Measurements from ENCODE around the gene F8A2. TPM values are rescaled to one million over a fixed set of nuclear protein-coding genes. Genes with fewer than 3 reads are reported as not detected.
"Not testable (repeated sequence)": the region's sequence is repeated elsewhere in the genome, so short reads cannot be mapped to it uniquely, and the experiment has no call there.

The F8A2 gene
- not detected in 2 replicates for polyA plus RNA-seq (2011; rRNA removed)
- not detected in 2 replicates for polyA plus RNA-seq (2012; cell fraction: cytosol; rRNA removed)
- not detected in 2 replicates for polyA plus RNA-seq (2012; cell fraction: nucleus; rRNA removed)
- not detected in 3 replicates for polyA plus RNA-seq (2017; fragmentation: RNase III; extraction: RNeasy Plus Mini Kit Qiagen cat#74134 plus additional on column Dnase treatment)
- polyA minus RNA-seq (2011; rRNA and poly(A)+ RNA removed): not detected in 2 replicates

DNA sequence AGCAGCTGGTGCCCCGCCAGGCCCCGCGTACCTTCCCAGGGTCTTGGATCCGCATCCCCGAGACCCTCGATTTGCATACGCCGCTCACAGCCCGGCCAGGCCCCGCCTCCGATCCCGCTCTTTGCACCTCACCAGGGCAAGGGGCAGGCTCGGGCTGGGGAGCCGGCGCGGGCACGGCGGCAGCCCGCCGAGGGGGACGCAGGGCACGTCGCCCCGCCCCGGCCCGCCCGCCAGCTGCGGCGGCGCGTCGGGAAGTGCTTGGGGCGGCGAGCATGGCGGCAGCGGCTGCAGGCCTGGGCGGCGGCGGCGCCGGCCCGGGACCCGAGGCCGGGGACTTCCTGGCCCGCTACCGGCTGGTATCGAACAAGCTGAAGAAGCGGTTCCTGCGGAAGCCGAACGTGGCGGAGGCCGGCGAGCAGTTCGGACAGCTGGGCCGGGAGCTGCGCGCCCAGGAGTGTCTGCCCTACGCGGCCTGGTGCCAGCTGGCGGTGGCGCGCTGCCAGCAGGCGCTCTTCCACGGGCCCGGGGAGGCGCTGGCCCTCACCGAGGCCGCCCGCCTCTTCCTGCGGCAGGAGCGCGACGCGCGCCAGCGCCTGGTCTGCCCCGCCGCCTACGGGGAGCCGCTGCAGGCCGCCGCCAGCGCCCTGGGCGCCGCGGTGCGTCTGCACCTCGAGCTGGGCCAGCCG is at the start of gene F8A2:
F8A2 (plus strand) TSS at position 253 of the 686 bp plus-strand sequence; CDS start at position 273, 20 bp downstream.
- CTCF ChIA-PET; FAIRE-seq; H3K27ac ChIP-seq; DNase-seq (ENCODE audit: low read depth in 1 of 2, low spot score in 1 of 2); POLR2A ChIA-PET; H3K4me1 ChIP-seq; H3K4me2 ChIP-seq; H3K4me3 ChIP-seq; H3K9me3 ChIP-seq: not testable (repeated sequence)
- WGBS (ENCODE audit: missing lambda C conversion rate): no CpG with 5 or more reads among the region's 90 CpGs
- ATAC-seq: peak; percentile 89 to 95

DNA sequence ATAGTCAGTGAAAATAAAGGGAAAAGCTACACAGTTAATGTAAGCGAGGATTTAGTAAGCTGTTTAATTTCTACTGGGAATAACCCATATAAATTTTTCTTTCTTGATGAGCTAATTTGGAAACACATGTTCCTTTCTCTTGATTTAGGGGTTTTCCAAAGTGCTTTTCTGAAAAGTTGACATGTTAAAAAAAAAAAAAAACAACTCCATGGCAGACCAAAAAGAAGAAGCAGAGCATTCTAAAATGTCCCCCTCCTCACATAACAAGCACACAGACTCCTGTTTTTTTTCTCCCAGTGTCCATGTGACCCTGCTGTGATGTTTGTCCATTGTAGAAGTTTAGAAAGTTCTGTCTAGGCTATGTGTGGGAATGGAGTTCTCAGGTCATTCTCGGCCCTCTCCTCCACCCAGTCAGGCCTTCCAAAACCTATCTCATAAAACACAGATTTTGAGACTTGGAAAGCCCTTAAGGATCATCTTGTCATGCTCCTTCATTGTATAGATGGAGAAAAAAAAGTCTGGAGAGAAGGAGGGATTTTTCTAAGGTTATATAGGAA is 48.3 kb upstream of the F8A2 start:
- TF ChIP-seq JUN (IDR thresholded peaks at IDR 0.05) (no peak), RCOR1 (IDR thresholded peaks at IDR 0.05; ENCODE audit: low read depth, low read length) (no peak), RNF2 (IDR thresholded peaks at IDR 0.05; ENCODE audit: borderline replicate concordance, low read depth) (no peak), FOXS1 (CRISPR knock-in tag; IDR thresholded peaks at IDR 0.05) (no peak), MYC (IDR thresholded peaks at IDR 0.05; ENCODE audit: borderline replicate concordance, low read length) (no peak), NPAS2 (CRISPR knock-in tag; IDR thresholded peaks at IDR 0.05; ENCODE audit: borderline replicate concordance) (no peak), SMC3 (IDR thresholded peaks at IDR 0.05) (no peak), POLR2AphosphoS2 (conservative IDR thresholded peaks at IDR 0.05; ENCODE audit: low read length) (no peak), FOSL2 (IDR thresholded peaks at IDR 0.05) (no peak), FOSL2 (CRISPR knock-in tag; IDR thresholded peaks at IDR 0.05) (no peak)

DNA sequence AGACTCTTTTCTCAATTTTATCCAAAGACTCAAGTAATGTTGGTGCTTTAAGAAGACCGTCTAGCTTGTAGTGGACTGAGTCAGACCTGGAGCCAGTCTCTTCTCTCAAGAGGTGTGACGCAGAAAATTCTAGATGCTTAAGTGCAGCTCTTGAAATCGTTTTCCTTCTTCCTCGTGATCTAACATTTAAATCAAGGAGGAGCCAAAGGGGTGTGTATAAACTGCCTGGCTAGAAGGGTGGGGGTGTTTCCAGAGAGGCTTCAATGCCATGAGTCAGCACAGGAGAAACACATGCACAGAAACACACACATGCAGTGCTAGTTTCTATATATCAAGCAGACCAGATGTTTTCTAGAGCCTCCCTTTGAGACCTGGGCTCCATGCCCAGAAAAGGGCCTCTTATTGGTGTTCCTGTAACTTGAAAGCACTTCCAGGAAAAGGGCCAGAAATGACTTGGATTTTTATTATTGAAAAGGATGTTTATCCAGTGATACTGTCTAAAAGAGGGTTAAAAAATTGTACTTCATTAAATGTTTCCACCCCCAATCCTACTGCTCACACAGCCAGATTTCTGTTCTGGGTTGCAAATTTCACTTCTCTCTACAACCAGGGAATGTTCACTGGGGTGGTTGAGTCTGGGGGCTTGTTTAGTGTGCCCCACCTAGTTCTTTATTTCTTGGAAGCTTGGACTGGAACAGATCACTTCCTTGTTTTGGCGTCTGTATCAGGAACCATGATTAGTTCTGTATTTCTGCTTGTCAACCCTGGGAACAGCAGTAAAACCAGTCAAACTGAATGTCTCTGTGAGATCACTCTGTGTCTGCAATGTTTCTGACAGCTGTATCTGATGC is 47.2 kb upstream of the F8A2 start, which contains the start of gene CLIC2:
CLIC2 (minus strand) TSS at position 129 of the 851 bp plus-strand sequence. CDS start 187 bp downstream, outside the sequence.
- 38% methylated on average over 5 of the region's 5 CpGs for WGBS (ENCODE audit: missing lambda C conversion rate)
- Histone ChIP-seq H3K4me1 (no peaks in the 10 kb centered on the region), H3K4me2 (no peak within 1 kb of the TSS), H3K4me3 (no peak within 1 kb of the TSS), H3K9me3 (no peaks in the 10 kb centered on the region), H3K27ac (no peak within 1 kb of the TSS)
- ChIA-PET POLR2A (no interaction called here), CTCF (no interaction called here)
- ATAC-seq (no peak), DNase-seq (ENCODE audit: low read depth in 1 of 2, low spot score in 1 of 2) (peak in 1 of 2 experiments; percentile 3), FAIRE-seq (no peak)
- no peak for TF ChIP-seq CBX2 (IDR thresholded peaks at IDR 0.05; ENCODE audit: borderline replicate concordance, low read depth)
- no peak for TF ChIP-seq ZFP36 (IDR thresholded peaks at IDR 0.05; ENCODE audit: borderline replicate concordance, partially characterized antibody)
- no peak for TF ChIP-seq EHF (CRISPR knock-in tag; IDR thresholded peaks at IDR 0.05)
- TF ChIP-seq CHD2 (IDR thresholded peaks at IDR 0.05; ENCODE audit: low read length, partially characterized antibody): no peak
- TF ChIP-seq, protein P1, sequence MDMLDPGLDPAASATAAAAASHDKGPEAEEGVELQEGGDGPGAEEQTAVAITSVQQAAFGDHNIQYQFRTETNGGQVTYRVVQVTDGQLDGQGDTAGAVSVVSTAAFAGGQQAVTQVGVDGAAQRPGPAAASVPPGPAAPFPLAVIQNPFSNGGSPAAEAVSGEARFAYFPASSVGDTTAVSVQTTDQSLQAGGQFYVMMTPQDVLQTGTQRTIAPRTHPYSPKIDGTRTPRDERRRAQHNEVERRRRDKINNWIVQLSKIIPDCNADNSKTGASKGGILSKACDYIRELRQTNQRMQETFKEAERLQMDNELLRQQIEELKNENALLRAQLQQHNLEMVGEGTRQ (IDR thresholded peaks at IDR 0.05): no peak
- TF ChIP-seq JUNB (IDR thresholded peaks at IDR 0.05): no peak
- TF ChIP-seq MAZ (IDR thresholded peaks at IDR 0.05; ENCODE audit: borderline replicate concordance, low read depth, low read length): no peak
- no peak for TF ChIP-seq TP53 (CRISPR knock-in tag; IDR thresholded peaks at IDR 0.05)
- no peak for TF ChIP-seq SMC3 (IDR thresholded peaks at IDR 0.05)
- no peak for TF ChIP-seq PHF8 (IDR thresholded peaks at IDR 0.05; ENCODE audit: borderline replicate concordance, low read depth)
- no peak for TF ChIP-seq NPAS2 (CRISPR knock-in tag; IDR thresholded peaks at IDR 0.05; ENCODE audit: borderline replicate concordance)
- no peak for TF ChIP-seq TFCP2L1 (CRISPR knock-in tag; IDR thresholded peaks at IDR 0.05)
- TF ChIP-seq SREBF2 (IDR thresholded peaks at IDR 0.05): no peak
- TF ChIP-seq ESRRA (IDR thresholded peaks at IDR 0.05; ENCODE audit: borderline replicate concordance, low read length): no peak

More for the DNA sequence above, 48.3 kb upstream of the F8A2 start:
- no peak for FAIRE-seq
- 21% methylated on average over 2 of the region's 2 CpGs for WGBS (ENCODE audit: missing lambda C conversion rate)
- POLR2A ChIA-PET: no interaction called here
- H3K4me1 ChIP-seq: no peaks in the 10 kb centered on the region
- no peak overlapping the region for H3K27ac ChIP-seq
- CTCF ChIA-PET: no interaction called here
- H3K9me3 ChIP-seq: no peaks in the 10 kb centered on the region
- no peak for ATAC-seq
- DNase-seq (ENCODE audit: low read depth in 1 of 2, low spot score in 1 of 2): no peak
- no peak overlapping the region for H3K4me2 ChIP-seq
- no peak overlapping the region for H3K4me3 ChIP-seq

DNA sequence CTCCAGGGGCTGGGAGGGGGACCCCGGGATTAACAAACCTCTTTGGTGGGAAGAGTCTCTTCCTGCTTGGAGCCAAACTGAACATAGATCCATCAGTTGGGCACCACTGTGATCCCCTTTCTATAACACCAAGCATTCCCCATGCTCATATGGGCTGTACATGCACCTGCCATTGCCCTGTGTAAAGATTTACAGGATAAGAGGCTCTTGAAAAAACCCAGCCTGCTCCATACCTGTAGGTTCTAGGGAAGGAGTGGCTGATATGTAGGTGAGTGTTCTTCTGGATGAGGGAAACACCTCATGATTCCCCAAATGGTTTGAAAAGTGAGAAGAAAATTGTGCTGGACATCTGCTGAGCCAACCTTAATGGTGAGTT is 46.6 kb upstream of the F8A2 start:
- ATAC-seq; H3K4me3 ChIP-seq; POLR2A ChIA-PET; DNase-seq (ENCODE audit: low read depth in 1 of 2, low spot score in 1 of 2); CTCF ChIA-PET; H3K9me3 ChIP-seq; H3K4me2 ChIP-seq; H3K27ac ChIP-seq; H3K4me1 ChIP-seq; FAIRE-seq: not testable (repeated sequence)
- no CpG with 5 or more reads among the region's 1 CpG for WGBS (ENCODE audit: missing lambda C conversion rate)

DNA sequence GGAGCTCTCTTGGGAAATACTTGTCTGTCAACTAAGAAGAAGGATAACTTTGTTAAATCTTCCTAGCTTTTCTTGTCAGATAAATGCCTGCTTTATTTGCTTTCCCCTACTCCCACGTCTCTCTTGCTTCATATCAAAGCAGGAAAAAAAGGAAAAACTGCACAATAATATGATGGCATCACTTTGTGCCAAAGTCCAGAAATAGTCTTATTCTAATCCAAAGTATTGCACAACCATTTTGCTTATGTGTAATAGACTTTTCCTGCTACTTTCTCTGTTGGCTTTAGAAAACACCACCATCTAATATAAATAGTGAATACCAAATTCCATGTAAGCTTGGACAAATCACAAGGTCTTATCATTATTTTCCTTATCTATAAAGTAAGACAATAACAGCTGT is 36.2 kb upstream of the F8A2 start:
- peak; percentile 93 for FAIRE-seq

DNA sequence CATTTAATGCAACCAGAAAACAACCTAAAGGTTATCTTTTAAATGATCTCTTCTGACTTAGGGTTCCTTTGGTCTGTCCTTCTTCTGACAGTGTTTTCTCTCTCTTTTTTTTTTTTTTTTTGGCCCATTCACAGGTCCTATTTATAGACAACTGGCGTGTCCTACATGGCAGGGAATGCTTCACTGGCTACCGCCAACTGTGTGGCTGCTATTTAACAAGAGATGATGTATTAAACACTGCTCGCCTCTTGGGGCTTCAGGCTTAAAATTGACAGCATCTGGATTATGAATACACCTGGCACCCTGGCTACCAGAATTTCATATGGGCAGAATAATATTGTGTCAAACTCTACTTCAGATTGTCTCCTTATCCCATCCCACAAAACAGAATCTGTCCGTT is 32.4 kb upstream of the F8A2 start:
- H3K4me1 ChIP-seq; CTCF ChIA-PET; POLR2A ChIA-PET; H3K4me2 ChIP-seq; H3K9me3 ChIP-seq; ATAC-seq; DNase-seq (ENCODE audit: low read depth in 1 of 2, low spot score in 1 of 2); H3K4me3 ChIP-seq; H3K27ac ChIP-seq: not testable (repeated sequence)
- no CpG with 5 or more reads among the region's 4 CpGs for WGBS (ENCODE audit: missing lambda C conversion rate)
- peak; percentile 97 for FAIRE-seq

More for the DNA sequence above, 36.2 kb upstream of the F8A2 start:
- H3K4me3 ChIP-seq; ATAC-seq; CTCF ChIA-PET; H3K4me2 ChIP-seq; H3K4me1 ChIP-seq; DNase-seq (ENCODE audit: low read depth in 1 of 2, low spot score in 1 of 2); H3K9me3 ChIP-seq; POLR2A ChIA-PET; H3K27ac ChIP-seq: not testable (repeated sequence)
- no CpG with 5 or more reads among the region's 1 CpG for WGBS (ENCODE audit: missing lambda C conversion rate)
